T-helper 2 cell (primary cell): Measurements from ENCODE around the gene C3AR1.
"Not testable (repeated sequence)": the region's sequence is repeated elsewhere in the genome, so short reads cannot be mapped to it uniquely, and the experiment has no call there.

Source experiments
- DNase-seq, 5 experiments: peaks; one replicate each; pipeline versions ENCODE4 v3.0.0 to v3.0.0-alpha.2; 2012 to 2022

The C3AR1 gene

GRCh38 chr12:8026291-8026900 is 39.8 kb downstream of the C3AR1 start:
- peak; percentile 71 to 99 (median 94) for DNase-seq

- DNase-seq = peak in 1 of 5 experiments; percentile 49
Observed at GRCh38 chr12:8018666-8019581, 47.2 kb downstream of the C3AR1 start.

GRCh38 chr12:8018213-8018612 is 47.9 kb downstream of the C3AR1 start:
- DNase-seq = not testable (repeated sequence)

DNA sequence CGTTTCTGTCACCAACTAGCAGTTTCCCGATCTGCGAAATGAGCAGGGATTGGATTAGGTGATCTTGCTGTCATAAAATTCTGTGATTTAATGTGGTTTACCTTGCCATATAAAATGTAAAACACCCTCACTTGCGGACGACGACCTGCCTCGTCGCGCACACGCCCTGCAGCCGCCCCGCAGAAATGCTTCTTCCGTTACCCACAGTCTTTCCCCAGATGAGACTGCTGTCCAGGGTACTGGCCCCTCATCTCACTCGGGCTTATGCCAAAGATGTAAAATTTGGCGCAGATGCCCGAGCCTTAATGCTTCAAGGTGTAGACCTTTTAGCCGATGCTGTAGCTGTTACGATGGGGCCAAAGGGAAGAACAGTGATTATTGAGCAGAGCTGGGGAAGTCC is 51.3 kb downstream of the C3AR1 start:
- no peak for DNase-seq

DNA sequence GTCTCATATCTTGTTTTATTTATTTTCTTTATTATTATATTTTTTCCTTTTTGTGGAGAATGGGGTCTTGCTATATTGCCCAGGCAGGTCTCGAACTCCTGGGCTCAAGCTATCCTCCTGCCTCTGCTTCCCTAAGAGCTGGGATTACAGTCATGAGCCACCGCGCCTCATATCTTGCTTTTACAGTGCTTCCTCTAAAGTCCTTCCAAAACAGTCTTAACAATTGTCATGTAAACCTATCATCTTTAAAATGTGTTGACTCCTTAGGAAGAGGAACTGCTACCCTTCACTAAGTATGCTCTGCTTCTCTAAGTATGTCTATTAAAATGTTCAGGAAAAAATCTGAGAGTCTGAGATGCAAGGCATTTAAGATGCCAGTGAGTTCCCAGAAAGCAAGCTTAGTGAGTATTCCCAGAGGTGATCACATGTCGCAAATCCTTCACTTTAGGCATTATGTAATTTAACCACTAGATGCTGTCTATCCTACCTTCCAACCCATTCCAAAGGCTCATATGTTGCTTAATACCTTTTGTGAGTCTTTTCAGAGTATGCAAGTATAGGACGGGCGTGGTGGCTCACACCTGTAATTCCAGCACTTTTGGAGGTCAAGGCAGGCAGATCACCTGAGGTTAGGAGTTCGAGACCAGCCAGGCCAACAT is 53.4 kb downstream of the C3AR1 start:
- no peak for DNase-seq

- DNase-seq = no peak
Observed at GRCh38 chr12:8011331-8011730, 54.8 kb downstream of the C3AR1 start.
